ENCODE measurements around the gene LDB3.
A peak's percentile ranks its signal among the peaks of the same experiment; 100 is the strongest.

LDB3 gene

DNA sequence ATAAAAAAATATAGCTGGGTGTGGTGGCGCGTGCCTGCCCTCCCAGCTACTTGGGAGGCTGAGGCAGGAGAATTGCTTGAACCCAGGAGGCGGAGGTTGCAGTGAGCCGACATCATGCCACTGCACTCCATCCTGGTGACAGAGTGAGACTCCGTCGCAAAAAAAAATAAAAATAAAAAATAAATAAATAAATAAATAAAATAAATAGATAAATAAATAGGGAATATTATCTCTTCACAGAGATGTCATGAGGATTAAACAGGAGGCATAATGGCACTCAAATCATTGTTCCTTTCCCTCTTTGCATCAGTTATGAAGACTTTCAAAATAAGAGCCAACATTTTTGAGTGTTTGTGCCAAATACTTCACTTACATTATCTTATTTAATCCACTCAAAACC lies 56.1 kb downstream of the LDB3 start:
- Histone ChIP-seq H4K5ac (ENCODE audit: low read length) (no peak overlapping the region), H2BK120ac (ENCODE audit: low read depth, low read length) (no peak overlapping the region), H3K4ac (ENCODE audit: low read depth, low read length) (no peak overlapping the region), H3K36me3 (ENCODE audit: control insufficient read depth, insufficient read depth, low read length) (no peaks in the 10 kb centered on the region), H2AK5ac (ENCODE audit: low read length) (no peak overlapping the region), H4K8ac (ENCODE audit: low read depth, low read length) (no peak overlapping the region), H2BK5ac (ENCODE audit: low read length) (no peak overlapping the region), H3K79me1 (ENCODE audit: low read length) (no peaks in the 10 kb centered on the region), H3K56ac (ENCODE audit: low read length) (no peak overlapping the region), H3K79me2 (ENCODE audit: control insufficient read depth, insufficient read depth, low read length) (no peaks in the 10 kb centered on the region), H3K4me2 (ENCODE audit: low read length) (no peak overlapping the region), H2BK15ac (replicated peaks; ENCODE audit: low read depth) (no peak overlapping the region), H3K4me1 (ENCODE audit: control insufficient read depth, low read depth, low read length) (peaks cover 4% of the 10 kb centered on the region), H3K23ac (ENCODE audit: low read length) (no peak overlapping the region), H3K4me3 (ENCODE audit: low read length) (no peak overlapping the region), H3K27ac (ENCODE audit: low read depth, low read length) (no peak overlapping the region), H3K9ac (ENCODE audit: low read length) (no peak overlapping the region), H3K18ac (ENCODE audit: low read length) (no peak overlapping the region), H3K27me3 (ENCODE audit: insufficient read depth, low read length, poor library complexity) (no peaks in the 10 kb centered on the region)
- WGBS (ENCODE audit: extremely low coverage, insufficient coverage, low lambda C conversion rate) = no CpG with 5 or more reads among the region's 6 CpGs
- DNase-seq = no peak

DNA sequence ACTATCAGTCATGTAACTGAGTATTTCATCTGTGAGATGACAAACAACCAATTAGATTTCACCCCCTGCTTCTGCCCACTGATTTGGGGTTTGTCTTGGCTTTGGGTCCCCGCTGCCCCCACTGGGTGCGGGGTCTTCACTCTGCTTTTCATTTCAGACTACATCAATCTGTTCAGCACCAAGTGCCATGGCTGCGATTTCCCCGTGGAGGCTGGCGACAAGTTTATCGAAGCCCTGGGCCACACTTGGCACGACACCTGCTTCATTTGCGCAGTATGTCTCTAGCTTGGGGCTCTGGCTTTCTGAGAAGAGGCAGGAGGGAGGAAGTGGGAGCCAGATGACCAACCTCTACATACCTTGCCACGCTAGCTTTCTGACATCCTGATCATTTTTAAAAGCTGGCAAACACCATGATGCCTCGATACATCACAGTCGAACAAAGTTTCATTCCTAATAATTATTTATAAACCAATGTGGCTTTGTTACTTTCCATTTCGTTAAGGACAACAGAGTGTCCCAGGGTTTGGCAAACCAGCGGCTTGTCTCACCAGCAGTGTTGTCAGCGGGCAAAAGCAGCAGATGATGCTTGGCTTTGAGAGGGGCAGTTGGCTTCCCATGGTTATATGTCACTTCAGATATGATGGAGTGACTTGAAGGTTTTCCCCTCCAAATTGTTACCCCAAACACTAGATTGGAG lies 57.8 kb downstream of the LDB3 start:
- H3K56ac ChIP-seq (ENCODE audit: low read length) = no peak overlapping the region
- no peak overlapping the region for H3K4me3 ChIP-seq (ENCODE audit: low read length)
- H4K5ac ChIP-seq (ENCODE audit: low read length) = no peak overlapping the region
- no peak overlapping the region for H2BK120ac ChIP-seq (ENCODE audit: low read depth, low read length)
- no peaks in the 10 kb centered on the region for H3K36me3 ChIP-seq (ENCODE audit: control insufficient read depth, insufficient read depth, low read length)
- H3K27me3 ChIP-seq (ENCODE audit: insufficient read depth, low read length, poor library complexity) = no peaks in the 10 kb centered on the region
- no peak overlapping the region for H4K8ac ChIP-seq (ENCODE audit: low read depth, low read length)
- peaks cover 4% of the 10 kb centered on the region for H3K4me1 ChIP-seq (ENCODE audit: control insufficient read depth, low read depth, low read length)
- no peak overlapping the region for H2BK5ac ChIP-seq (ENCODE audit: low read length)
- H2BK15ac ChIP-seq (replicated peaks; ENCODE audit: low read depth) = no peak overlapping the region
- no peak overlapping the region for H3K4ac ChIP-seq (ENCODE audit: low read depth, low read length)
- no peak overlapping the region for H3K9ac ChIP-seq (ENCODE audit: low read length)
- H3K79me2 ChIP-seq (ENCODE audit: control insufficient read depth, insufficient read depth, low read length) = no peaks in the 10 kb centered on the region
- DNase-seq = no peak
- H3K27ac ChIP-seq (ENCODE audit: low read depth, low read length) = no peak overlapping the region
- no peak overlapping the region for H2AK5ac ChIP-seq (ENCODE audit: low read length)
- no peak overlapping the region for H3K18ac ChIP-seq (ENCODE audit: low read length)
- WGBS (ENCODE audit: extremely low coverage, insufficient coverage, low lambda C conversion rate) = no CpG with 5 or more reads among the region's 14 CpGs
- H3K23ac ChIP-seq (ENCODE audit: low read length) = peak overlapping the region; percentile 45
- H3K79me1 ChIP-seq (ENCODE audit: low read length) = no peaks in the 10 kb centered on the region
- no peak overlapping the region for H3K4me2 ChIP-seq (ENCODE audit: low read length)

DNA sequence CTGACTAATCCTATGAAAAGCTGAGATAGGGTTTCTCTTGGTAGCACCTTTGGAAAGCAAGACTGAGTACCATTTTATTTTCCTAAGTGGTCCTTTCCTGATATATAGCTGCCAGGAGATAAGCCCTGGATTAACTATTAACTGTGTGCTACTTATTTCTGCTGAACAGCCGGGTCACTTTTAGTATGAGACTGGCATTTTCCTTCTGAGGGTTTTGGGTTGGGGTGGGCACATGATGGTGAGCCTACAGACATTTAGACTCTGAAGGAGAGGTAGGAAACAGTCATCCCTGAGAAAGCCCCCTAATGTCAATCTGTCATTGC lies 58.3 kb downstream of the LDB3 start:
- Histone ChIP-seq H3K23ac (ENCODE audit: low read length) (no peak overlapping the region), H3K4ac (ENCODE audit: low read depth, low read length) (no peak overlapping the region), H2AK5ac (ENCODE audit: low read length) (no peak overlapping the region), H3K4me2 (ENCODE audit: low read length) (no peak overlapping the region), H2BK120ac (ENCODE audit: low read depth, low read length) (no peak overlapping the region), H3K18ac (ENCODE audit: low read length) (no peak overlapping the region), H3K56ac (ENCODE audit: low read length) (no peak overlapping the region), H3K4me1 (ENCODE audit: control insufficient read depth, low read depth, low read length) (peaks cover under 1% of the 10 kb centered on the region), H3K36me3 (ENCODE audit: control insufficient read depth, insufficient read depth, low read length) (no peaks in the 10 kb centered on the region), H2BK15ac (replicated peaks; ENCODE audit: low read depth) (no peak overlapping the region), H3K27ac (ENCODE audit: low read depth, low read length) (no peak overlapping the region), H3K9ac (ENCODE audit: low read length) (no peak overlapping the region), H3K4me3 (ENCODE audit: low read length) (no peak overlapping the region), H4K5ac (ENCODE audit: low read length) (no peak overlapping the region), H4K8ac (ENCODE audit: low read depth, low read length) (no peak overlapping the region), H2BK5ac (ENCODE audit: low read length) (no peak overlapping the region), H3K79me2 (ENCODE audit: control insufficient read depth, insufficient read depth, low read length) (no peaks in the 10 kb centered on the region), H3K27me3 (ENCODE audit: insufficient read depth, low read length, poor library complexity) (no peaks in the 10 kb centered on the region), H3K79me1 (ENCODE audit: low read length) (no peaks in the 10 kb centered on the region)
- DNase-seq = no peak
- WGBS (ENCODE audit: extremely low coverage, insufficient coverage, low lambda C conversion rate) = no CpG with 5 or more reads among the region's 1 CpG

- Histone ChIP-seq H3K18ac (ENCODE audit: low read length) (no peak overlapping the region), H3K79me2 (ENCODE audit: control insufficient read depth, insufficient read depth, low read length) (no peaks in the 10 kb centered on the region), H3K4me3 (ENCODE audit: low read length) (no peak overlapping the region), H3K36me3 (ENCODE audit: control insufficient read depth, insufficient read depth, low read length) (no peaks in the 10 kb centered on the region), H4K8ac (ENCODE audit: low read depth, low read length) (no peak overlapping the region), H3K56ac (ENCODE audit: low read length) (no peak overlapping the region), H3K79me1 (ENCODE audit: low read length) (no peaks in the 10 kb centered on the region), H2BK120ac (ENCODE audit: low read depth, low read length) (no peak overlapping the region), H3K27me3 (ENCODE audit: insufficient read depth, low read length, poor library complexity) (no peaks in the 10 kb centered on the region), H3K9ac (ENCODE audit: low read length) (no peak overlapping the region), H3K4ac (ENCODE audit: low read depth, low read length) (no peak overlapping the region), H2AK5ac (ENCODE audit: low read length) (no peak overlapping the region), H3K23ac (ENCODE audit: low read length) (no peak overlapping the region), H3K4me1 (ENCODE audit: control insufficient read depth, low read depth, low read length) (no peaks in the 10 kb centered on the region), H3K27ac (ENCODE audit: low read depth, low read length) (no peak overlapping the region), H2BK15ac (replicated peaks; ENCODE audit: low read depth) (no peak overlapping the region), H2BK5ac (ENCODE audit: low read length) (no peak overlapping the region), H4K5ac (ENCODE audit: low read length) (no peak overlapping the region), H3K4me2 (ENCODE audit: low read length) (no peak overlapping the region)
- no CpG with 5 or more reads among the region's 6 CpGs for WGBS (ENCODE audit: extremely low coverage, insufficient coverage, low lambda C conversion rate)
- DNase-seq = no peak
Observed at GRCh38 chr10:86727470-86727869, 59.2 kb downstream of the LDB3 start.

DNA sequence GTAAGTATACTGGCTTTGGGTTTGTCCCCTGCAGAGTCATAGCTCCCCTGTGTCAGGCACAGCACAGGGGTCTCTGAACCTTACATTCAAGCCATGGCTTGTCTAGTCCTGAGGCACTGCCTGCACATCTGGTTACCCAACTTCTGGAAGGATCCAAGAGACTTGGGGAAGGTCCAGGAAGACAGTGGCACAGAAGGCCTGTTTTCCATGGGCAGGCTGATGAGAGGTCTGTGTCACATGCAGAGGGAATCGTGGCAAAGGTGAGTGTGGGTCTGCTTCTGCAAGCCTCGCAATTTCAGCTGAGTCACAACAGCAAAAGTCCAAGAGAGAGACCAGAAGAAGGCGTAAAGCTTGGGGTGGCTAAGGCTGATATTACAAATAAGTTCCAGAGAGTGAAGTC lies 59.7 kb downstream of the LDB3 start:
- no peak overlapping the region for H2BK5ac ChIP-seq (ENCODE audit: low read length)
- H3K4ac ChIP-seq (ENCODE audit: low read depth, low read length) = no peak overlapping the region
- no peak overlapping the region for H2BK15ac ChIP-seq (replicated peaks; ENCODE audit: low read depth)
- no peak overlapping the region for H3K4me2 ChIP-seq (ENCODE audit: low read length)
- DNase-seq = no peak
- H4K5ac ChIP-seq (ENCODE audit: low read length) = no peak overlapping the region
- no peaks in the 10 kb centered on the region for H3K27me3 ChIP-seq (ENCODE audit: insufficient read depth, low read length, poor library complexity)
- no peak overlapping the region for H3K9ac ChIP-seq (ENCODE audit: low read length)
- no peaks in the 10 kb centered on the region for H3K79me1 ChIP-seq (ENCODE audit: low read length)
- H3K4me1 ChIP-seq (ENCODE audit: control insufficient read depth, low read depth, low read length) = no peaks in the 10 kb centered on the region
- no peak overlapping the region for H2AK5ac ChIP-seq (ENCODE audit: low read length)
- no peak overlapping the region for H4K8ac ChIP-seq (ENCODE audit: low read depth, low read length)
- no peak overlapping the region for H3K23ac ChIP-seq (ENCODE audit: low read length)
- no peak overlapping the region for H3K4me3 ChIP-seq (ENCODE audit: low read length)
- no peaks in the 10 kb centered on the region for H3K79me2 ChIP-seq (ENCODE audit: control insufficient read depth, insufficient read depth, low read length)
- no peak overlapping the region for H2BK120ac ChIP-seq (ENCODE audit: low read depth, low read length)
- peak overlapping the region; percentile 60 for H3K56ac ChIP-seq (ENCODE audit: low read length)
- H3K36me3 ChIP-seq (ENCODE audit: control insufficient read depth, insufficient read depth, low read length) = no peaks in the 10 kb centered on the region
- no CpG with 5 or more reads among the region's 3 CpGs for WGBS (ENCODE audit: extremely low coverage, insufficient coverage, low lambda C conversion rate)
- no peak overlapping the region for H3K27ac ChIP-seq (ENCODE audit: low read depth, low read length)
- no peak overlapping the region for H3K18ac ChIP-seq (ENCODE audit: low read length)

DNA sequence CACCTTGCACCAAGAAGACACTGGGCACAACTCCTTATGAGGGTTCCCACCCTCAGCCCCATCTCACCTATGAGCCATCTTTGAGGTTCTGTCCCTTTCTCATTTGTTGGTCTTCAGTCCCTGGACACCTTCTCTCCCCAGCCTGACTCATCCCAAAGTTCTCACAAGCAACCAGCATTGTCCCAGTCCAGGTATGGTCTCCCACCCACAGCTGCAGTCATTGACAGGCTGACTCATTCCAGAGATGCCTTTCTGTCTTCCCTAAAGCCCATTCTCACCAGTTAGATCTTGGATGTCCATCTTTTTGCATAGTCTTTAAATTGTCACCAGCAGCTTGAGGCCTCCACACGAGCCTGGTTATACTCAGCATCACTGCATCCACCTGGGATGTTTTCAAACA lies 61.4 kb downstream of the LDB3 start:
- H3K27ac ChIP-seq (ENCODE audit: low read depth, low read length) = no peak overlapping the region
- H3K4me2 ChIP-seq (ENCODE audit: low read length) = no peak overlapping the region
- H2BK120ac ChIP-seq (ENCODE audit: low read depth, low read length) = no peak overlapping the region
- H3K18ac ChIP-seq (ENCODE audit: low read length) = no peak overlapping the region
- no peaks in the 10 kb centered on the region for H3K79me1 ChIP-seq (ENCODE audit: low read length)
- H4K8ac ChIP-seq (ENCODE audit: low read depth, low read length) = no peak overlapping the region
- H2AK5ac ChIP-seq (ENCODE audit: low read length) = no peak overlapping the region
- no peaks in the 10 kb centered on the region for H3K27me3 ChIP-seq (ENCODE audit: insufficient read depth, low read length, poor library complexity)
- H3K4me3 ChIP-seq (ENCODE audit: low read length) = no peak overlapping the region
- no peak for DNase-seq
- no CpG with 5 or more reads among the region's 1 CpG for WGBS (ENCODE audit: extremely low coverage, insufficient coverage, low lambda C conversion rate)
- no peak overlapping the region for H3K23ac ChIP-seq (ENCODE audit: low read length)
- H3K4ac ChIP-seq (ENCODE audit: low read depth, low read length) = no peak overlapping the region
- H3K36me3 ChIP-seq (ENCODE audit: control insufficient read depth, insufficient read depth, low read length) = no peaks in the 10 kb centered on the region
- no peak overlapping the region for H2BK15ac ChIP-seq (replicated peaks; ENCODE audit: low read depth)
- no peak overlapping the region for H2BK5ac ChIP-seq (ENCODE audit: low read length)
- H3K9ac ChIP-seq (ENCODE audit: low read length) = no peak overlapping the region
- no peaks in the 10 kb centered on the region for H3K4me1 ChIP-seq (ENCODE audit: control insufficient read depth, low read depth, low read length)
- H3K79me2 ChIP-seq (ENCODE audit: control insufficient read depth, insufficient read depth, low read length) = no peaks in the 10 kb centered on the region
- H3K56ac ChIP-seq (ENCODE audit: low read length) = no peak overlapping the region
- no peak overlapping the region for H4K5ac ChIP-seq (ENCODE audit: low read length)
